Measurements from ENCODE around the gene APELA.
A peak's percentile ranks its signal among the peaks of the same experiment; 100 is the strongest.
"Not testable (repeated sequence)": the region's sequence is repeated elsewhere in the genome, so short reads cannot be mapped to it uniquely, and the experiment has no call there.

The APELA gene

DNA sequence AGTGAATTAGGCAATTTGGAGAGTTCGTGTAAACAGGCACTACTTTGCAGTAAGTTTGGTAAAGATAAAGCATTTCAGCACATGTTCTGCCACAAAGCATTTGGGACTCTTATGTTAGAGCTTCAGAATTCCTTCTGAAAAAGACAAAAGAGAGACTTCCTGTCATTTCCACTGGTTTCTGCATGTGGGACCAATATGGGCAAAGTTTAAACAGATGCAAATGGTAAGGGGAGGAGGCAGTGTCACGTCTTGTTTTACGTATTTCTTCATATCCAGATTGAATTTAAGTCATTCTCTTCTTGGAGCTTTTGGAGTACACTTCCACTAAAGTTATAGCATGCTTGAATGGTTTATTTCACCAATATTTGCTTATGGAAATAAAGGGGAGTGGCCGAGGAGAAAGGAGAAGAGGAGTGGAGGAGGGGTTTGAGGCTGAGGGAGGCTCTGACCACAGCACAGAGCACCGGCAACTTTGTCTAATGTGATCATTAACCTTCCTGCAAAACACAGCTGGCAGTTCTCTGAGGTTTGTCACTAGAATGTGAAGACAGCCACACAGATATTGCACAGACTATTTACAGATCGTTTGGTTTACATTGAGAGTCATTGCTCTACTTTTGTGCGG, at the start of gene APELA:
Gene APELA (plus strand): TSS at position 479 of the 625 bp plus-strand sequence. CDS start 154 bp downstream, outside the sequence.
- DNase-seq, result no peak

DNA sequence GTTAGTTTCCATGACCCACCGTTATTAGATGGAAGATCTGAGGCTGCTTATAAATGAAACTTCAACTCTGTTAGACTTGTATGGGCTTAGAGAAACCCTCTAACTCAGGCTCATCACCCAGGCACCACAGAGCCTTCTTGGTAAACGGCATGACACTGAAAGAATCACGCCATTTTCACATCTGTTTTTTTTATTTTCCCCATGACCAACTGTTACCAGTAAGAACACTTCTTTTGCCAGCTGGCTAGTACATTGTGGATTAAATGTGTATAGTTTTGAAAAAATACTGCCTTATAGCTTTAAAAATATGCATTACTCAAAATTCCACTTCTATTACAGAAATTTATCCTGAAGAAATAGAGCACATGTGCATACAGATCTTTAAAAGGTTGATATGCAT, 48.0 kb upstream of the APELA start:
- DNase-seq, result no peak

- DNase-seq, result no peak
Observed at GRCh38 chr4:164846566-164846965, 30.4 kb upstream of the APELA start.

- no peak for DNase-seq
Observed at GRCh38 chr4:164847016-164847415, 30.0 kb upstream of the APELA start.

GRCh38 chr4:164847967-164848649, 28.9 kb upstream of the APELA start:
- DNase-seq, result no peak

GRCh38 chr4:164856396-164856795, 20.6 kb upstream of the APELA start:
- DNase-seq, result no peak

GRCh38 chr4:164866817-164867490, 10.0 kb upstream of the APELA start:
- peak; percentile 41 for DNase-seq

DNA sequence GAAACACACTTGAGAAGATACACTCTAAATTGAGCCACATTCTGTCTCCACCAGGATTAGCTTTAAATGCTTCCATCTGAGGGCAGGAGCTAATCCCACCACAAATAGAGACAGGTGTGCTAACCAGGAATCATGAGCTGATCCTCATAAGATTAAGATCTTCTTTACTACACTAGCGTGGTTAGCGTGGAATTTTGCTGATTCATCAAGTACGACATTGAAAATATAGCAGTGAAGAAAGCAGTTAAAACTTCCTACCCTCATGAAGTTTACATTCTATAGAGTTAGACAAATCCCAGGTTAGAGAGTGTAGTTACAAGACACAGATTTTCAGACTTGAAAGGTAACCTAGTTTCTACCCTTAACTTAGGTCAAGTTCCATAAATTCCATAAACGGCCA, 5.3 kb upstream of the APELA start:
- no peak for DNase-seq

DNA sequence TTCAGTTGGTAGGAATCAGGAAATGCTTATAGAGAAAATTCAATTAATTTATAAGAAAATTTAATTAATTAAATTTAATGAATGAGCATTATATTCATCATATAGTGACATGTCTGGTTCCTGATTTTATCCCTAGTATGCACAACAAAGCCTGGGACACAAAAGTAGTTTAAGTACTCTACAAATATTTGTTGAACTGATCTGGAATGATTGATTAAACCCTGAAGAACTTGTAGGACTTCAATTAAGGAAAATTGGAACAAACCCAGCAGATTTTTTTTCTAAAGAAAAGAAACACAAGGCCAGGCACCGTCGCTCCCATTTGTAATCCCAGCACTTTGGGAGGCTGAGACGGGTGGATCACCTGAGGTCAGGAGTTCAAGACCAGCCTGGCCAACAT, 4.5 kb upstream of the APELA start:
- DNase-seq, result no peak

- DNase-seq, result no peak
Observed at GRCh38 chr4:164874789-164875188, 2.2 kb upstream of the APELA start.

GRCh38 chr4:164880489-164881262, 3.7 kb downstream of the APELA start:
- no peak for DNase-seq

DNA sequence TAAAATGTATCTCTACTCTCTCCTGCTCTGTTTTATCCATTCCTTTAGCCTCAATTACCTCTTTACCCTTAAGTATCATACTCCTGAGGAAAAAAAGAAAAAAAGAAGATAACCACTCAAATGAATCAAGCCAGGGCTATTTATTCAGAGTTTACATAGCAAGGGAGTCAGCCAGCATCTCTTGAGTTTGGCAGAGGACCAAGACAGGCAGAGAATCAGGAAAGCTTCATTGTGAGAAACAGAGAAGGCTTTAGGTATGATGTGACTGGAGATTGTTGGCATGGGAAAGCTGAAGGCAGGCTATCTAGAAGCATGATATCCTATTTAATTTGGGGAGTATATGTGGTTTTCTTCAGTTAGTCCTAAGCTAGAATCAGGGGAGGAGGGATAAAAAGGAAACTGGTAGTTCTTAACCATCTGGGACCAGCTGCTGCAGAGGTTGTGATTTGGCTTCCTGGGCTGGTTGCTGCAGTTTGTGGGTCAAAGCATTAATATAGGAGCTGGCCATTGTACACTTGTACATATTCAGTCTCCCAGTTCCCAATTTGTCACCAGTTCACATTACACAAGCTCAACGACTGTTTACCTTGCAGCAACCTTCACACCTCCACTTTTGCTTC, 11.2 kb downstream of the APELA start:
- DNase-seq, result no peak

DNA sequence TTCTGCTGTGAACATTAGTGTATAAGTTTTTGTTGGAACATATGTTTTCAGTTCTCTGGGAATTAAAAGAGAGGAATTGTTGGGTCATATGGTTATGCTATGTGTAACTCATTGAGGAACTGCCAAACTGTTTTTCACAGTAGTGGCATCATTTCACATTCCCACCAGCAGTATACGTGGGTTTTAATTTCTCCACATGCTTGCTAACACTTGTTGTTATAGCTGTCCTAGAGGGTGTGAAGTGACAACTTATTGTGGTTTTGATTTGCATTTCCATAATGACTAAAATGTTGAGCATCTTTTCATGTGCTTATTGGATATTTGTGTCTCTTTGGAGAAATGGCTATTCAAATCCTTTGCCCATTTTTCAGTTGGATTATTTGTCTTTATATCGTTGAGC, 13.7 kb downstream of the APELA start:
- no peak for DNase-seq

- no peak for DNase-seq
Observed at GRCh38 chr4:164892018-164892417, 15.0 kb downstream of the APELA start.

GRCh38 chr4:164894702-164895101, 17.7 kb downstream of the APELA start:
- DNase-seq, result no peak

GRCh38 chr4:164902608-164903007, 25.6 kb downstream of the APELA start:
- DNase-seq, result no peak

GRCh38 chr4:164904336-164904735, 27.4 kb downstream of the APELA start:
- DNase-seq, result no peak

DNA sequence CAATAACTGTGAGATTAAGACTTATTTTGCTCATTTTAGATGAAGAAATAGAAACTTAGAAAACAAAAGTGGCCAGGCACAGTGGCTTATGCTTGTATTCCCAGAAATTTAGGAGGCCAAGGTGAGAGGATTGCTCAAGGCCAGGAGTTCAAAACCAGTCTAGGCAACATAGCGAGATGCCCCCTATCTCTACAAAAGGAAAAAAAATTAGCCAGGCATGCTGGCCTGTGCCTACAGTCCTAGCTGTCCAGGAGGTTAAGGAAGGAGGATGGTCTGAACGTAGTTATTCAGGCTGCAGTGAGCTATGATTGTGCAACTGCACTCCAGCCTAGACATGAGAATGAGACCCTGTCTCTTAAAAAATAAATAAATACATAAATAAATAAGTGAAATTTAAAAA, 28.0 kb downstream of the APELA start:
- DNase-seq, result no peak

- no peak for DNase-seq
Observed at GRCh38 chr4:164906368-164906767, 29.4 kb downstream of the APELA start.

DNA sequence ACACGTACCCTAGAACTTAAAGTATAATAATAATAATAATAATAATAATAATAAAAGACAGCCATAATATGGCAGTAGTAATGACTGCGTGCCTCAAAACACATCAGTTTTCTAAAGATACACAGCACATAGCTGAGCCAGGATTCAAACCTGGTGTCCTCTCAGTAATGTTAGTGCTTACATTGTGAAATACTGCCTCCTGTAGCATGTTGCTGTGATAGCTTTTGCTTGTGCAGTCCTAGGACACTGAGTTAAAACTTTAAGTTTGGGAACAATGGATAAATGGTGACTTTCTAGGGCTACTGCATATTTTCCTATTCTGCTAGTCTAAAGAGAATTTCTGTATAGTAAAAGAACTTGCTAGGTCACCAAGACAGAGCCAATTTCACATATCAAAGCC, 36.5 kb downstream of the APELA start:
- not testable (repeated sequence) for DNase-seq

DNA sequence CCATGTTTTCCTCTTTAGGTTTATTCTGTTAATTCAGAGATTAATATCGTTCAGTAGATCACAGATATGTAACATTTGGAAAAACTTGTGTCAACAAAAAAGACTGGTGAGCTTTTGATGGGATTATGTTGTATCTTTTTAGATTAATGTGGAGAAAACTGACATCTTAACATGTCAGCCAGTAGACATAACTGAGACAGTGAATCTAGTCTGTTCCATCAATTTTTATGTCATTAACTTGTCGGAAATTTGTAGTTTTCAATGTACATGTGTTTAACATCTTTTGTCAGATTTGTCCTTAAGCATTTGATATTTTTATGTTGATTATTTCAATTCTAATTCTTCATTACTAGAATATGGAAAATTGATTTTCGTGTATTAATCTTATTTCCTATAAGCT, 42.0 kb downstream of the APELA start:
- DNase-seq, result no peak

- no peak for DNase-seq
Observed at GRCh38 chr4:164924670-164925238, 47.8 kb downstream of the APELA start.

DNA sequence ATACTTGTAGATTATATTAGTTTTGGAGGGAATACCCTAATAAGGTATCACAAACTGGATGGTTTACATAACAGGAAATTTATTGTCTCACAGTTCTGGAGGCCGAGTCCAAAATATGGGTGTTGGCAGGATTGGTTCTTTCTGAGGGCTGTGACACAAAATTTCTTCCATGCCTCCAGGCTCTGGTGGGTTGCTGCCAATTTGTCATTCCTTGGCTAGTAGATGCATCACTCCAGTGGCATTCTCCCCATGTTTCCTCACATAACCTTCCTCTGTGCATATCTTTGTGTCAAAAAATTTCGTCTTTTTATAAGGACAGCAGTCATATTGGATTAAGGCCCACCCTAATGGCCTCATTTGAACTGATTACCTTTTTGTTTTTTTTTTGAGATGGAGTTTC, 49.3 kb downstream of the APELA start:
- DNase-seq, result peak; percentile 3

Data from fibroblast of skin of right biceps (primary cell).